Esophagus muscularis mucosa (tissue), 4 donors: ENCODE data around the gene PRLR. TPM values are rescaled to one million over a fixed set of nuclear protein-coding genes. Genes with fewer than 3 reads are reported as not detected.

Source experiments
- DNase-seq: peaks from one replicate; pipeline ENCODE4 v3.0.0-alpha.2; 2017; ENCODE audit errors: extremely low spot score
- H3K27ac ChIP-seq, 4 donors: fragments of 200-600 bp; sonication (generic); replicated peaks in 1 of 4; 1 replicate in 3 of 4; 2 replicates in 1 of 4; pipeline ENCODE4 v1.5.1; 2016 to 2019; ENCODE audit warnings: mild to moderate bottlenecking in 1 of 4
- H3K27me3 ChIP-seq, 4 donors: fragments of 200-600 bp; sonication (generic); one replicate each; pipeline versions ENCODE4 v1.5.1 to v1.6.0; 2016 to 2019
- H3K36me3 ChIP-seq, 4 donors: fragments of 200-600 bp; sonication (generic); one replicate each; pipeline ENCODE4 v1.5.1; 2016 to 2019
- H3K4me1 ChIP-seq, 4 donors: fragments of 200-600 bp; sonication (generic); one replicate each; pipeline ENCODE4 v1.5.1; 2016 to 2019
- H3K4me3 ChIP-seq, 4 donors: fragments of 200-600 bp; sonication (generic); 1 replicate in 2 of 4; 2 replicates in 2 of 4; pipeline ENCODE4 v1.5.1; 2016 to 2019; ENCODE audit warnings: mild to moderate bottlenecking in 4 of 4, moderate library complexity in 1 of 4
- H3K9me3 ChIP-seq, 4 donors: fragments of 200-600 bp; sonication (generic); 1 replicate in 3 of 4; 2 replicates in 1 of 4; pipeline ENCODE4 v1.5.1; 2016 to 2019
- CTCF ChIP-seq, 3 experiments: fragments of 200-600 bp in 2 of 3; fragments of 450-650 bp in 1 of 3; sonication (generic) in 2 of 3; IDR thresholded peaks; one replicate each; pipeline ENCODE4 v1.5.1; 2017 to 2019; ENCODE audit warnings: antibody characterized with exemption in 3 of 3, mild to moderate bottlenecking in 2 of 3, moderate library complexity in 1 of 3
- EP300 ChIP-seq: sonication (generic); formaldehyde crosslinking; IDR thresholded peaks from one replicate; pipeline ENCODE4 v1.6.1; 2017; ENCODE audit warnings: antibody characterized with exemption
- POLR2A ChIP-seq: fragments of 450-650 bp; IDR thresholded peaks from one replicate; pipeline ENCODE4 v1.6.1; 2017; ENCODE audit warnings: antibody characterized with exemption, moderate library complexity, mild to moderate bottlenecking, low read depth
- POLR2AphosphoS5 ChIP-seq, 2 donors: sonication (generic); formaldehyde crosslinking; IDR thresholded peaks; one replicate each; pipeline ENCODE4 v1.6.1; 2017; ENCODE audit warnings: antibody characterized with exemption in 2 of 2
- WGBS: methylation state at CpG from one replicate; pipeline ENCODE4 v1.1.5; 2018; 5-methylcytosine and 5-hydroxymethylcytosine counted together
- intact Hi-C: fragments of 100-400 bp; cut with DNase I; formaldehyde crosslinking; loops from one replicate; pipeline ENCODE4 v1.15.1; 2023
- total RNA-seq, 4 donors: library from RNA; depleted of rRNA; stranded (reverse); fragments of >200 nt; gene quantifications; one replicate each; pipeline versions ENCODE4 v1.1.0 to v1.2.1, GENCODE V29; 2016

PRLR gene
- total RNA-seq, 4 donors from 2014 or later = 0.66 to 1.7 (median 0.79) TPM

- Histone ChIP-seq H3K4me1 (no peaks in the 10 kb centered on the region), H3K4me3 (no peak overlapping the region), H3K27ac (no peak overlapping the region), H3K27me3 (no peaks in the 10 kb centered on the region), H3K36me3 (no peaks in the 10 kb centered on the region), H3K9me3 (no peaks in the 10 kb centered on the region)
- WGBS = 94% methylated on average over 3 of the region's 3 CpGs
- intact Hi-C loops = no loop called here
- no peak for DNase-seq
- TF ChIP-seq CTCF (IDR thresholded peaks at IDR 0.05) = no peak
- no peak for TF ChIP-seq EP300
- no peak for TF ChIP-seq POLR2AphosphoS5 (IDR thresholded peaks at IDR 0.05)
- TF ChIP-seq POLR2A = no peak
Observed at GRCh38 chr5:35209862-35210261, 20.4 kb downstream of the PRLR start.

GRCh38 chr5:35205606-35206005 is 24.7 kb downstream of the PRLR start:
- DNase-seq = no peak
- Histone ChIP-seq H3K27ac (no peak overlapping the region), H3K9me3 (no peaks in the 10 kb centered on the region), H3K36me3 (no peaks in the 10 kb centered on the region), H3K4me3 (no peak overlapping the region), H3K4me1 (no peaks in the 10 kb centered on the region), H3K27me3 (no peaks in the 10 kb centered on the region)
- 74% methylated on average over 1 of the region's 1 CpG for WGBS
- no peak for TF ChIP-seq POLR2AphosphoS5 (IDR thresholded peaks at IDR 0.05)
- no peak for TF ChIP-seq EP300
- TF ChIP-seq CTCF (IDR thresholded peaks at IDR 0.05) = no peak
- TF ChIP-seq POLR2A = no peak
- intact Hi-C loops = no loop called here

- Histone ChIP-seq H3K27me3 (no peaks in the 10 kb centered on the region), H3K9me3 (no peaks in the 10 kb centered on the region), H3K27ac (no peak overlapping the region), H3K36me3 (no peaks in the 10 kb centered on the region), H3K4me3 (no peak overlapping the region), H3K4me1 (no peaks in the 10 kb centered on the region)
- no peak for DNase-seq
- intact Hi-C loops = no loop called here
- WGBS = 77% methylated on average over 2 of the region's 2 CpGs
- TF ChIP-seq CTCF (IDR thresholded peaks at IDR 0.05) (no peak), POLR2AphosphoS5 (IDR thresholded peaks at IDR 0.05) (no peak), EP300 (no peak), POLR2A (no peak)
Observed at GRCh38 chr5:35205186-35205585, 25.1 kb downstream of the PRLR start.

GRCh38 chr5:35203403-35203802 is 26.9 kb downstream of the PRLR start:
- Histone ChIP-seq H3K9me3 (no peaks in the 10 kb centered on the region), H3K36me3 (no peaks in the 10 kb centered on the region), H3K27me3 (no peaks in the 10 kb centered on the region), H3K4me1 (peaks cover 0 to 9% (median 5%) of the 10 kb centered on the region in 4 donors), H3K4me3 (no peak overlapping the region), H3K27ac (no peak overlapping the region)
- no peak for DNase-seq
- WGBS = 76% methylated on average over 1 of the region's 1 CpG
- TF ChIP-seq POLR2A (no peak), CTCF (IDR thresholded peaks at IDR 0.05) (no peak), POLR2AphosphoS5 (IDR thresholded peaks at IDR 0.05) (no peak), EP300 (no peak)
- intact Hi-C loops = no loop called here
